Smooth muscle cell (in vitro differentiated cells): ENCODE results near the gene AASDHPPT. TPM values are rescaled to one million over a fixed set of nuclear protein-coding genes. Genes with fewer than 3 reads are reported as not detected.
A peak's percentile ranks its signal among the peaks of the same experiment; 100 is the strongest.

Experiments used
- DNase-seq: peaks from one replicate; lab custom pipeline; 2025; ENCODE audit not compliant: unreplicated experiment; lab: John Stamatoyannopoulos, UW
- H2AFZ ChIP-seq: fragments of 200-600 bp; sonication (generic); 2 replicates; pipeline ENCODE4 v1.6.0; 2016; ENCODE audit warnings: antibody characterized with exemption, low read depth, mild to moderate bottlenecking
- H3F3A ChIP-seq: fragments of 200-600 bp; sonication (generic); 2 replicates; pipeline ENCODE4 v1.6.0; 2017; ENCODE audit warnings: antibody characterized with exemption, low read depth
- H3K27ac ChIP-seq: fragments of 200-600 bp; sonication (generic); 2 replicates; pipeline ENCODE4 v1.5.1; 2016; ENCODE audit warnings: low read depth, mild to moderate bottlenecking
- H3K27me3 ChIP-seq: fragments of 200-600 bp; sonication (generic); 2 replicates; pipeline ENCODE4 v1.6.1; 2016; ENCODE audit warnings: low read depth, mild to moderate bottlenecking
- H3K36me3 ChIP-seq: fragments of 200-600 bp; sonication (generic); 2 replicates; pipeline ENCODE4 v1.5.1; 2016; ENCODE audit warnings: low read depth
- H3K4me1 ChIP-seq: fragments of 200-600 bp; sonication (generic); 2 replicates; pipeline ENCODE4 v1.5.1; 2016; ENCODE audit warnings: low read depth
- H3K4me2 ChIP-seq: fragments of 200-600 bp; sonication (generic); 2 replicates; pipeline ENCODE4 v1.6.0; 2016; ENCODE audit warnings: mild to moderate bottlenecking
- H3K4me3 ChIP-seq: fragments of 200-600 bp; sonication (generic); 2 replicates; pipeline ENCODE4 v1.5.1; 2016; ENCODE audit warnings: mild to moderate bottlenecking
- H3K79me2 ChIP-seq: fragments of 200-600 bp; sonication (generic); 2 replicates; pipeline ENCODE4 v1.6.0; 2016; ENCODE audit warnings: low read depth, mild to moderate bottlenecking
- H3K9ac ChIP-seq: fragments of 200-600 bp; sonication (generic); 2 replicates; pipeline ENCODE4 v1.6.0; 2016; ENCODE audit warnings: low read depth
- H3K9me3 ChIP-seq: fragments of 200-600 bp; sonication (generic); replicated peaks from 2 replicates; pipeline ENCODE4 v1.5.1; 2016; ENCODE audit warnings: low read depth
- H4K20me1 ChIP-seq: fragments of 200-600 bp; sonication (generic); 2 replicates; pipeline ENCODE4 v1.6.0; 2016; ENCODE audit warnings: low read depth
- CTCF ChIP-seq: fragments of 200-600 bp; sonication (generic); IDR thresholded peaks from 2 replicates; pipeline ENCODE4 v1.5.1; 2017; ENCODE audit warnings: borderline replicate concordance, mild to moderate bottlenecking, antibody characterized with exemption; ENCODE audit not compliant: insufficient read depth, poor library complexity, severe bottlenecking
- WGBS: methylation state at CpG from one replicate; pipeline ENCODE4 v1.1.7; 2016; ENCODE audit warnings: low lambda C conversion rate; 5-methylcytosine and 5-hydroxymethylcytosine counted together
- polyA plus RNA-seq: library from polyadenylated mRNA; unstranded; fragments of >200 nt; fragmentation: Nextera tagmentation; extraction: Ambion mirVana; gene quantifications from 2 replicates; pipeline ENCODE4 v1.2.1, GENCODE V29; 2016
- total RNA-seq: library from RNA; depleted of rRNA; stranded (reverse); fragments of >200 nt; gene quantifications from 2 replicates; pipeline ENCODE4 v1.2.3, GENCODE V29; 2014

The AASDHPPT gene
- total and polyA plus RNA-seq, 2 experiments from 2014 or later, result 35.6 to 78.7 TPM

- Histone ChIP-seq H3F3A (no peaks in the 10 kb centered on the region), H4K20me1 (no peaks in the 10 kb centered on the region), H3K36me3 (no peaks in the 10 kb centered on the region), H3K27ac (no peak overlapping the region), H2AFZ (no peak overlapping the region), H3K27me3 (no peaks in the 10 kb centered on the region), H3K4me3 (no peak overlapping the region), H3K9me3 (no peaks in the 10 kb centered on the region), H3K4me2 (no peak overlapping the region), H3K4me1 (no peaks in the 10 kb centered on the region), H3K9ac (no peak overlapping the region), H3K79me2 (peaks cover 2% of the 10 kb centered on the region)
- TF ChIP-seq CTCF, result no peak
- WGBS, result 97% methylated on average over 1 of the region's 1 CpG
- DNase-seq, result no peak
Observed at GRCh38 chr11:106072804-106073203, 4.7 kb upstream of the AASDHPPT start.

GRCh38 chr11:106076171-106076918 is 1.1 kb upstream of the AASDHPPT start:
- no peaks in the 10 kb centered on the region for H3K9me3 ChIP-seq
- H3K27ac ChIP-seq, result peak overlapping the region; percentile 28
- H3K4me2 ChIP-seq, result peak overlapping the region; percentile 86
- peaks cover 5% of the 10 kb centered on the region for H4K20me1 ChIP-seq
- TF ChIP-seq CTCF, result no peak
- peak overlapping the region; percentile 98 for H2AFZ ChIP-seq
- peak overlapping the region; percentile 74 for H3K4me3 ChIP-seq
- peaks cover 37% of the 10 kb centered on the region for H3K79me2 ChIP-seq
- DNase-seq, result no peak
- no peaks in the 10 kb centered on the region for H3F3A ChIP-seq
- peak overlapping the region; percentile 37 for H3K9ac ChIP-seq
- H3K36me3 ChIP-seq, result no peaks in the 10 kb centered on the region
- peaks cover 18% of the 10 kb centered on the region for H3K4me1 ChIP-seq
- H3K27me3 ChIP-seq, result no peaks in the 10 kb centered on the region
- WGBS, result 14% methylated on average over 19 of the region's 19 CpGs

GRCh38 chr11:106076919-106077608 is 398 bp upstream of the AASDHPPT start, which contains the start of gene KBTBD3:
TSS of gene KBTBD3 (minus strand) at chr11:106077347. CDS start at chr11:106059097, 18,250 bp downstream.
- peak within 1 kb of the TSS; percentile 98 for H2AFZ ChIP-seq
- peak; percentile 86 for DNase-seq
- H3K9me3 ChIP-seq, result no peaks in the 10 kb centered on the region
- H3K4me2 ChIP-seq, result peak within 1 kb of the TSS; percentile 91
- H3K4me1 ChIP-seq, result peaks cover 18% of the 10 kb centered on the region
- H4K20me1 ChIP-seq, result peaks cover 6% of the 10 kb centered on the region
- peak within 1 kb of the TSS; percentile 90 for H3K27ac ChIP-seq
- H3K27me3 ChIP-seq, result no peaks in the 10 kb centered on the region
- peak within 1 kb of the TSS; percentile 94 for H3K9ac ChIP-seq
- no peaks in the 10 kb centered on the region for H3K36me3 ChIP-seq
- no peaks in the 10 kb centered on the region for H3F3A ChIP-seq
- TF ChIP-seq CTCF, result peak; percentile 32
- H3K79me2 ChIP-seq, result peaks cover 41% of the 10 kb centered on the region
- peak within 1 kb of the TSS; percentile 74 for H3K4me3 ChIP-seq
- 0% methylated on average over 26 of the region's 37 CpGs for WGBS
